Medulla oblongata (tissue), 1 donor: ENCODE measurements around the gene ADAMTS5.

Experiments used
- DNase-seq: peaks from one replicate; pipeline ENCODE4 v3.0.0-alpha.2; 2015; ENCODE audit errors: extremely low spot score

The ADAMTS5 gene

DNA sequence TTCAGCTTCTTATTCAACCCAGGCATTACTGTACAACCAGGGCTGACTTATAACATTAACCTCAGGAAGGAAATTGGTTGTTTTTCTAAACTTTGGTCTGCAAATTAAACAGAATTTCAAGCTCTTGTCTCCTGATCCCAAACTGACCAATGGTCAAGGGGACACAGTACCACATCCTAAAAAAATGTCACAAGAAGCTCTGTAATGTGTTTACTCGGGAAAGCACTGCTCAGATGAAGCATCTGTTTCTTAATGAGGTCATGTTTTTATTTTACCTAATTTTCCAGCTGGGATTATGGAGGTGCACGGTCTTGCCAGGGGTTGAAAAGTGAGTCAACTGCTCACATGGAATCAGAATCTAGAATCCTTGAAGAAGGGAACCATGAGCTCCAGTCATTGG lies 18.7 kb downstream of the ADAMTS5 start:
- no peak for DNase-seq

- DNase-seq, result no peak
These were observed 20.0 kb downstream of the ADAMTS5 start for GRCh38 chr21:26946744-26947446.

GRCh38 chr21:26945916-26946675 lies 20.8 kb downstream of the ADAMTS5 start:
- peak; percentile 83 for DNase-seq

DNA sequence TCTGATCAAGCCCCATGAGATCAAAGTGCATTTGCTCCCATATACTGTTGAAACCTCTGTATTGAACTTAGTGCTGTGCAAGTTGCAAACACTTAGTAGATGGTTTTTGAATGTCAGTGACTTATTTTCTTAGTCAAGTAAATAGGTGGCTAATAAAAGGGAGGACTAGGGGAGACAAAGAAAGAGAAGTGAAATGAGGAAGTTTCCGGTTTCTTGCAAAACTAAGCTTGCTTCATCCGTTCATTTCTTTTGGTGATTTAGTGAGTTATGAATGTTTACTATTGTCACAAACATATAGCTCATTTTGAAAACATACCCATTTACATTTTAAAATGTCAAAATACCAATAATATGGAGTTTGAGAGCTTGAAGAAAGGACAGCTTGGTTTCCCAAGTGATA lies 23.0 kb downstream of the ADAMTS5 start:
- DNase-seq, result no peak

- no peak for DNase-seq
These were observed 25.5 kb downstream of the ADAMTS5 start for GRCh38 chr21:26941421-26941820.

- no peak for DNase-seq
These were observed 27.2 kb downstream of the ADAMTS5 start for GRCh38 chr21:26939601-26940111.

DNA sequence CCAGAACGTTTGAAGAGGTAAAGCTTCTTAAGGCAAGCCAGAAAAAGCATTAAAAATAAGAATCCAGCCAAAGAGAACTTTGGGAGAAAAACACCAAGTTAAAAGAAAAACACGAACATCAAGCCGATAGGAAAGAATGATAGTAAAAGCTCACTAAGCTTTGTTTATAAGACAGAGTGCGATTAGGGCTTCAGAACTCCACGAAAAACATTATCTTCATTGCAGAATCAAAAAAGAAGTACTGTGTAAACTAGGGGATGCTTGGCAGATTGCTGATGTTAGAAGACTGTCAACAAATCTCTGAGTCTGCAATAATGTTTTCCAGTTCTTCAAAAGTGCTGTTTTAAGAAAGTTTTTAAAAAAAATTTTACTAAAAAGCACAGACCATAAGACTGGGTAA lies 30.2 kb downstream of the ADAMTS5 start:
- DNase-seq, result no peak

GRCh38 chr21:26935977-26936376 lies 30.9 kb downstream of the ADAMTS5 start:
- DNase-seq, result no peak

DNA sequence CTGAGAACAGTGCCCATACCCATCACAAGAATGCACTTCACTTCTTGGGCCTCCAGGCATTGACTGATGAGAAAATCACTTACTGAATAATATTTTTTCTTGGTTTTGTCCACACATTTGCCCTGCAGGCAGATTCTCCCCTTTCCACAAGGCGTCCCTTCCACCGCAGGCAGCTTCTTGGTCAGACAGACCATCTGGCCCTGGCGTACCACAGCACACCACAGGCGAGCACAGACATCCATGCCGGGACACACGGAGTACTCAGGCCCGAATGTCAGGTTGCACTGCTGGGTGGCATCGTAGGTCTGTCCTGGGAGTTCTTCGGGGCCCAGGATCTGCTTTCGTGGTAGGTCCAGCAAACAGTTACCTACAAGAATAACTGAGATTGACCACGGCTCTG lies 32.5 kb downstream of the ADAMTS5 start:
- no peak for DNase-seq

DNA sequence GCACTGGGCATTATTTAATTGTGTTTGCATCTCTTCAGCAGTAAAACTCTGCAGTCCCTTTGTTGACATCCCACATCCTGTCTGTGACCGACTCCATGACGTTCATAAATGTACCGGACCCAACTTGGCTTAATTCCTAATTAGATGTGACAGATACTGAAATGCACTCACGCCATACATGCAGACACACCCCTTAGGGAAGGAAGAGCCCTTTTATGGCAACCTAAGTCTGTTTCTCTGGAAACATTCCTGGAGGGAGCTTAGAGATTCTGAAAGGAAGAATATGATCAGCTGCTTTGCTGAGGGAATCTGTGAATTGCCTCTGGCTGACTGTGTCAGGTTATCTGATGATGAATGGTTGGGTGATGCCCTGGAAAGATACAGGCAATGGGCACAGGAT lies 33.4 kb downstream of the ADAMTS5 start:
- no peak for DNase-seq

- no peak for DNase-seq
These were observed 41.3 kb downstream of the ADAMTS5 start for GRCh38 chr21:26925636-26926035.

GRCh38 chr21:26925122-26925521 lies 41.8 kb downstream of the ADAMTS5 start:
- DNase-seq, result no peak

GRCh38 chr21:26923986-26924385 lies 42.9 kb downstream of the ADAMTS5 start:
- DNase-seq, result no peak

DNA sequence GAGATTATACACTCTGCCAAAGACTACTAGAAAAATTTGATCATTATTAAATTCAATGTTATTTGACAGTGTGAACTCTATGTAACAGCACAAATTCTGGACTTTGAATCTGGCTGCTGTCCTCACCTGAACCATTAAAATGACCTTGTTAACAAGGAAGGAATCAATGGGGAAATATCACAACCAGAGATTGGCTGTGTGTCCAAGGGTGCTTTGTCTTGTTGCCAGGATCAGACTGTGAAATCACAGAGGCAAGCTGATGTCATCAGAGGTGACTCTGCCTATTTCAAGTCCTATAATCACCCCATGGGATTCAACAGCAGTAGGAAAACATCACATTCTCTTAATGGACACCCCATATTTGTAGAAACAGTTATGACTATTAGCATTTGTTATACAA lies 46.8 kb downstream of the ADAMTS5 start:
- no peak for DNase-seq

DNA sequence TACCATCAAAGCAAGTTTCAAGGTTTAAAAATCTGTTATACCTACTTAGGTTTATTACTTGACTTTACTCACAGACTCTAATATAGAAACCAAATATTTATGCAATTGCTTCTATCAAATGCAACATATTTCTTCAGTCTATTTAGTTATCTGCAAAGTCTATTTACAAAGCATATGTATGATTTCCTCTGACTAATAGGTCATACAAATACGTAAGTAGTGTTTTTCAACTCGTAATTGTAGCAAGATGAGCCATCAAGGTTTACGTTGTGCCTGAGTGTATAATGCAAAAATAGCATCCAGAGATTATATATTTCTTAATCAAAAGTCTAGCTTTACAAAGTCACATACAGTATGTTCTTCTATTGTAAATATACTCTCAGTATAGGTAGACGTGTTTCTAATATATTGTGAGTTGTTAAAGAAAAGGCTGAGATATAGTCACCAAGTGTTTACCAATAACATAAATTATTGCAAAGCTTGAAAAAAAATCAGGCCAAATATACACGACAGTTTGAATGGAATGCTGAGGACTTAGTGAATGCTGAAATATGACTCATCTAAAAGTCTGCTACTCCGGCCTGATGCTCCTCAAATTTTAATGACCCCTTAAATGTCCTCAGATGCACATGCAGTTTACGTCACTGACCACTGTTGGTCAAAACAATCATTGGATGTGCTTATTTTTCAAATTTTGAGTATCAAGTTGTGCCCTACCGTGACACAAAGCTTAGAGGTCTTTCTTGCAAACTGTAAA lies 48.4 kb downstream of the ADAMTS5 start:
- no peak for DNase-seq

GRCh38 chr21:26916799-26917198 lies 50.1 kb downstream of the ADAMTS5 start:
- DNase-seq, result no peak

GRCh38 chr21:26914557-26914956 lies 52.3 kb downstream of the ADAMTS5 start:
- peak; percentile 6 for DNase-seq

DNA sequence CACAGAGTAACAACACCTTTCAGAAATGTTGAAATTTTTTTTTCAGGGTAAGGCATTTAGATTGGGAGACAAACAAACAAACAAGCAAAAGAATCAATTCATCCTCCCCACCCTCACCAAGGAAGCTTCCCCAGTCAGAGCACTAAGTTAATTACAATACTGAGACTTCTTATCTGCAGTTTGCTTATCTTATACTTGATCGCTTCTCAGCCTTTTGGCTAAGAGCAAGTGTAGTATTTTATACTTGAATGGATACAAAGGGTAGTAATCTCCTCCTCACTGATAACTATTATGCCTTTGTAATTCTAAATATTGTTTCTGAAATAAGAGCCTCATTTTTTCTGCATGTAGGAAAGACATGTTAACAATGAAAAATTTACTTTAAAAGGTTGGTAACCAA lies 54.4 kb downstream of the ADAMTS5 start:
- no peak for DNase-seq

GRCh38 chr21:26909972-26910371 lies 56.9 kb downstream of the ADAMTS5 start:
- no peak for DNase-seq

GRCh38 chr21:26900980-26901379 lies 65.9 kb downstream of the ADAMTS5 start:
- DNase-seq, result no peak

DNA sequence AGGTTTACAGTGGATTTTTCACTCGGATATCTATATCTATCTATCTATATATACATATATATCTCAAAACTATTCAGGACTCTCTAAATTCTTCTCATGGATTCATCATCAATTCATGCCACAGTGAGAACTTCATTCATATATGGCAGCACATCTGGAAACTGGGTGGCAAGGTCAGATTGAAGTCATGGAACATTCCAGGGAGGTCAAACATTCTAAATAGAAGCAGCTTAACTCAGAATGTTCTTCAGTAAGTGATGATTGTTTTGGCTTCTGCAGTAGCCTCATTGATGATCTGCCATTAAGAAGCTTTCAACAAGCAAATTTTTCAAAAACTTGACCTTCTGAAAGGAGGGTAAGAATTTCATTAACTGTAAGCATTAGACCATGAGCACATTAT lies 74.7 kb downstream of the ADAMTS5 start:
- no peak for DNase-seq

DNA sequence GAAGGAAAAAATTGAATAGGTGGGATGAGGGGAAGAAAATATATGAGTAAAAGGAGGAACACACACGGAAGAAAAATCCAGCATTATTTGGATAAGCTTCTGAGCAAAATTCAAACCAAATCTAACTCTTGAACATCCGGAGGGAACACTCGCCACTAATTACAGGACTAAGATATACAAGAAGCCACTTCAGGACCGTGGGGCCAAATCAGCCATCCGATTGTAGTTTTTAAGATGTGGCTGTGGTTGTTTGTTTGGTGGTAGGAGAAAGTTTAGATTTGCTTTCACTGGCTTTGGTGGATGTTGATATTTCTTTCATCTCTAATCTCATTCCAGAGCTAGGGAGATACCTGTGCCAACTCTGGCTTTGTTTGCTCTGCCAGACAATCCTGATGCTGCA lies 78.0 kb downstream of the ADAMTS5 start:
- DNase-seq, result no peak

GRCh38 chr21:26888256-26888655 lies 78.6 kb downstream of the ADAMTS5 start:
- no peak for DNase-seq
